Lower leg skin (tissue), 4 donors: ENCODE measurements around the gene MPP3. TPM values are rescaled to one million over a fixed set of nuclear protein-coding genes. Genes with fewer than 3 reads are reported as not detected.

ENCODE experiments used
- DNase-seq, 2 donors: peaks; one replicate each; pipeline ENCODE4 v3.0.0-alpha.2; 2019; ENCODE audit warnings: low spot score in 2 of 2
- H3K4me3 ChIP-seq: fragments of 200-600 bp; sonication (generic); 2 replicates; pipeline ENCODE4 v1.5.1; 2017; ENCODE audit warnings: mild to moderate bottlenecking, low read depth; ENCODE audit not compliant: poor library complexity, severe bottlenecking
- POLR2A ChIP-seq, 2 donors: fragments of 450-650 bp; IDR thresholded peaks; one replicate each; pipeline ENCODE4 v1.6.1; 2016 to 2017; ENCODE audit warnings: antibody characterized with exemption in 2 of 2, mild to moderate bottlenecking in 1 of 2, moderate library complexity in 1 of 2
- WGBS, 2 donors: methylation state at CpG; one replicate each; pipeline ENCODE4 v1.1.5; 2018; 5-methylcytosine and 5-hydroxymethylcytosine counted together
- intact Hi-C: fragments of 100-400 bp; cut with DNase I; formaldehyde crosslinking; loops from one replicate; pipeline ENCODE4 v1.15.0; 2023; ENCODE audit warnings: low total_unique reads
- total RNA-seq, 4 donors: library from RNA; depleted of rRNA; stranded (reverse); fragments of >200 nt; gene quantifications; one replicate each; pipeline ENCODE4 v1.1.0, GENCODE V29; 2016
- TF ChIP-seq, protein P1 (sequence below), 3 donors: fragments of 450-650 bp; IDR thresholded peaks; one replicate each; pipeline ENCODE4 v1.5.1; 2016; ENCODE audit warnings: antibody characterized with exemption in 3 of 3, mild to moderate bottlenecking in 3 of 3, moderate library complexity in 2 of 3

MPP3 gene
- total RNA-seq, 4 donors from 2014 or later = 1.9 to 8.9 (median 6.3) TPM

DNA sequence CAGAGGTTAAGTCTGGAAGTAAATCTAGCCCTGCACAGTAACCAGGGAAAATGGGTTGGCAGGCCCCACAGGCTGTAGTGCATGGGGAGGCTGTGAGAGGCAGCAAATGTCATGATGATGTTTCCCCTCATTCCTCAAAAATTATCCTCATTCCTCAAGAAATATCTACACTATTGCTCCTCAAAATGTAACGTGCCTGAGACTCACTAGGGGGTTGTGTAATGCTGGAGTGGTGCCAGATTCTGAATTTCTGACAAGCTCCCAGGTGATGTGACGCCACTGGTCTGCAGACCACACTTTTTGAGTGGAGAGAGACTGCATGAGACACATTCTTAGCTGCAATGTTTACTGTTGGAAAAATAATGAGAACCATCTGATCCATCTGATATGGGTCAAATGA lies 1.2 kb upstream of the MPP3 start:
- peak in 1 of 2 donors; percentile 41 for DNase-seq
- no peak overlapping the region for H3K4me3 ChIP-seq
- intact Hi-C loops = no loop called here
- TF ChIP-seq, protein P1, sequence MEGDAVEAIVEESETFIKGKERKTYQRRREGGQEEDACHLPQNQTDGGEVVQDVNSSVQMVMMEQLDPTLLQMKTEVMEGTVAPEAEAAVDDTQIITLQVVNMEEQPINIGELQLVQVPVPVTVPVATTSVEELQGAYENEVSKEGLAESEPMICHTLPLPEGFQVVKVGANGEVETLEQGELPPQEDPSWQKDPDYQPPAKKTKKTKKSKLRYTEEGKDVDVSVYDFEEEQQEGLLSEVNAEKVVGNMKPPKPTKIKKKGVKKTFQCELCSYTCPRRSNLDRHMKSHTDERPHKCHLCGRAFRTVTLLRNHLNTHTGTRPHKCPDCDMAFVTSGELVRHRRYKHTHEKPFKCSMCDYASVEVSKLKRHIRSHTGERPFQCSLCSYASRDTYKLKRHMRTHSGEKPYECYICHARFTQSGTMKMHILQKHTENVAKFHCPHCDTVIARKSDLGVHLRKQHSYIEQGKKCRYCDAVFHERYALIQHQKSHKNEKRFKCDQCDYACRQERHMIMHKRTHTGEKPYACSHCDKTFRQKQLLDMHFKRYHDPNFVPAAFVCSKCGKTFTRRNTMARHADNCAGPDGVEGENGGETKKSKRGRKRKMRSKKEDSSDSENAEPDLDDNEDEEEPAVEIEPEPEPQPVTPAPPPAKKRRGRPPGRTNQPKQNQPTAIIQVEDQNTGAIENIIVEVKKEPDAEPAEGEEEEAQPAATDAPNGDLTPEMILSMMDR (IDR thresholded peaks at IDR 0.05) = no peak
- TF ChIP-seq POLR2A (IDR thresholded peaks at IDR 0.05) = no peak
- WGBS, 2 donors = 46 to 57% methylated on average over 2 of the region's 2 CpGs

- no peak for TF ChIP-seq POLR2A (IDR thresholded peaks at IDR 0.05)
- TF ChIP-seq, protein P1 (IDR thresholded peaks at IDR 0.05) = no peak
- 19 to 38% methylated on average over 14 to 30 of the region's 51 CpGs for WGBS, 2 donors
- intact Hi-C loops = no loop called here
- peak overlapping the region; percentile 70 for H3K4me3 ChIP-seq
- peak in 1 of 2 donors; percentile 92 for DNase-seq
Measured at GRCh38 chr17:43832168-43832975, 574 bp downstream of the MPP3 start.

DNA sequence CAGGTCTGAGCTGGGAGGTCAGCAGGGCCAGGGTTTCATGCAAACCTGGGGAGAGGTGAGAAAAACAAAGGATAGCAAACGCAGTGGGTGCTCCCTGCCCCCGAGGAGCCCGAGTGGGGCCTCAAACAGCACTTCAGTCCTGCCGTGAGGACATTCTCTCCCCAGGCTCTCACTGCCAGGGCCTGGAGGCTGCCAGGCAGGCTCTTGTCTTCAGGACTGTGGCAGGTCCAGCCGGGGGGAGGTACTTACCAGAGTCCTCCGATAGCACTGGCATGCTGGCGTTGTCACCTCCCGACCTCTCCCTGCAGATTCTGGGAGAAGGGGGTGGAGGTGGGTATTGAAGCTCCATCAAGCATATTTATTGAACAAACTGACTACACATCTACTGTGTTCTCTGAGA lies 1.3 kb downstream of the MPP3 start:
- no peak for DNase-seq
- TF ChIP-seq, protein P1 (IDR thresholded peaks at IDR 0.05) = no peak
- no peak for TF ChIP-seq POLR2A (IDR thresholded peaks at IDR 0.05)
- WGBS, 2 donors = 86 to 88% methylated on average over 7 to 8 of the region's 8 CpGs
- H3K4me3 ChIP-seq = no peak overlapping the region
- intact Hi-C loops = no loop called here

GRCh38 chr17:43830510-43831140 lies 2.3 kb downstream of the MPP3 start:
- WGBS, 2 donors = 85 to 86% methylated on average over 7 of the region's 7 CpGs

GRCh38 chr17:43829738-43830137 lies 3.2 kb downstream of the MPP3 start:
- intact Hi-C loops = no loop called here
- H3K4me3 ChIP-seq = no peak overlapping the region
- TF ChIP-seq, protein P1 (IDR thresholded peaks at IDR 0.05) = no peak
- no peak for TF ChIP-seq POLR2A (IDR thresholded peaks at IDR 0.05)

More at GRCh38 chr17:43830510-43831140, 2.3 kb downstream of the MPP3 start:
- no peak for DNase-seq
- intact Hi-C loops = no loop called here
- H3K4me3 ChIP-seq = no peak overlapping the region
- TF ChIP-seq, protein P1 (IDR thresholded peaks at IDR 0.05) = no peak
- no peak for TF ChIP-seq POLR2A (IDR thresholded peaks at IDR 0.05)

More at GRCh38 chr17:43829738-43830137, 3.2 kb downstream of the MPP3 start:
- no peak for DNase-seq
- WGBS, 2 donors = 97% methylated on average over 14 of the region's 14 CpGs
